GM19372 (cell line): ENCODE data around the gene LYRM4.

Experiments
- ATAC-seq: cut with Tn5 transposase; IDR thresholded peaks from one replicate; pipeline ENCODE4 v1.9.1; 2021; ENCODE audit warnings: mild to moderate bottlenecking, low read depth, moderate library complexity; ENCODE audit not compliant: unreplicated experiment

The LYRM4 gene

GRCh38 chr6:5059036-5059896 is 201.5 kb downstream of the LYRM4 start:
- ATAC-seq: no peak
